Neural progenitor cell (in vitro differentiated cells): Measurements from ENCODE around the gene TRPC4AP.

Source experiments
- EZH2 ChIP-seq: fragments of 200-600 bp; sonication (generic); IDR thresholded peaks from 2 replicates; pipeline ENCODE4 v1.6.1; 2017; ENCODE audit warnings: antibody characterized with exemption, mild to moderate bottlenecking, moderate library complexity
- EZH2phosphoT487 ChIP-seq: fragments of 200-600 bp; sonication (generic); IDR thresholded peaks from 2 replicates; pipeline ENCODE4 v1.6.1; 2017; ENCODE audit warnings: antibody characterized with exemption
- TF ChIP-seq, protein P1 (sequence below): fragments of 200-600 bp; sonication (generic); IDR thresholded peaks from 2 replicates; pipeline ENCODE4 v1.5.1; 2017; ENCODE audit warnings: antibody characterized with exemption, mild to moderate bottlenecking

DNA sequence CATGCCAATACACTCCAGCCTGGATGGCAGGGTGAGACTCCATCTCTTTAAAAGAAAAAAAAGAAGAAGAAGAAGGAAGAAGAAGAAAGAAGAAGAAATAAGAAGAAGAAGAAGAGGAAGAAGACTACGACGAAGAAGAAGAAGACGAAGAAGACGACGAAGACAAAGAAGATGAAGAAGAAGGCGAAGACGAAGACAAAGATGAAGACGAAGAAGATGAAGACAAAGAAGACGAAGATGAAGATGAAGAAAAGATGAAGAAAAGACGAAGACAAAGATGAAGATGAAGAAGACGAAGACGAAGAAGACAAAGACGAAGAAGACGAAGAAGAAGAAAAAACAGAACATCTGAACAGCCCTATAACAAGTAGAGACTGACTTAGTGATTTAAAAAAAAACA lies 33.0 kb downstream of the TRPC4AP start:
- TF ChIP-seq EZH2, result no peak
- TF ChIP-seq, protein P1, sequence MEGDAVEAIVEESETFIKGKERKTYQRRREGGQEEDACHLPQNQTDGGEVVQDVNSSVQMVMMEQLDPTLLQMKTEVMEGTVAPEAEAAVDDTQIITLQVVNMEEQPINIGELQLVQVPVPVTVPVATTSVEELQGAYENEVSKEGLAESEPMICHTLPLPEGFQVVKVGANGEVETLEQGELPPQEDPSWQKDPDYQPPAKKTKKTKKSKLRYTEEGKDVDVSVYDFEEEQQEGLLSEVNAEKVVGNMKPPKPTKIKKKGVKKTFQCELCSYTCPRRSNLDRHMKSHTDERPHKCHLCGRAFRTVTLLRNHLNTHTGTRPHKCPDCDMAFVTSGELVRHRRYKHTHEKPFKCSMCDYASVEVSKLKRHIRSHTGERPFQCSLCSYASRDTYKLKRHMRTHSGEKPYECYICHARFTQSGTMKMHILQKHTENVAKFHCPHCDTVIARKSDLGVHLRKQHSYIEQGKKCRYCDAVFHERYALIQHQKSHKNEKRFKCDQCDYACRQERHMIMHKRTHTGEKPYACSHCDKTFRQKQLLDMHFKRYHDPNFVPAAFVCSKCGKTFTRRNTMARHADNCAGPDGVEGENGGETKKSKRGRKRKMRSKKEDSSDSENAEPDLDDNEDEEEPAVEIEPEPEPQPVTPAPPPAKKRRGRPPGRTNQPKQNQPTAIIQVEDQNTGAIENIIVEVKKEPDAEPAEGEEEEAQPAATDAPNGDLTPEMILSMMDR, result no peak
- TF ChIP-seq EZH2phosphoT487, result no peak
